HEK293 (cell line): ENCODE data around the gene FAM167B.

ENCODE experiments used
- CTCF ChIP-seq: fragments of 450-650 bp; formaldehyde crosslinking; IDR thresholded peaks from 2 replicates; pipeline ENCODE4 v1.5.1; 2016; ENCODE audit warnings: missing biosample characterization, missing genetic modification characterization
- GLI2 ChIP-seq: fragments of 450-650 bp; formaldehyde crosslinking; IDR thresholded peaks from 2 replicates; pipeline ENCODE4; 2017; ENCODE audit warnings: missing biosample characterization, missing genetic modification characterization, low read depth, borderline replicate concordance
- YY1 ChIP-seq: fragments of 450-650 bp; formaldehyde crosslinking; IDR thresholded peaks from 2 replicates; pipeline ENCODE4 v1.5.1; 2018; ENCODE audit warnings: missing biosample characterization, missing genetic modification characterization
- ZNF175 ChIP-seq: fragments of 450-650 bp; formaldehyde crosslinking; IDR thresholded peaks from 2 replicates; pipeline ENCODE4 v1.5.1; 2016; ENCODE audit warnings: missing biosample characterization, missing genetic modification characterization
- ZNF354C ChIP-seq: fragments of 450-650 bp; formaldehyde crosslinking; IDR thresholded peaks from 2 replicates; pipeline ENCODE4 v1.5.1; 2016; ENCODE audit warnings: missing biosample characterization, missing genetic modification characterization, low read depth, borderline replicate concordance
- ZNF777 ChIP-seq: fragments of 450-650 bp; formaldehyde crosslinking; IDR thresholded peaks from 2 replicates; pipeline ENCODE4 v1.5.1; 2017; ENCODE audit warnings: missing biosample characterization, missing genetic modification characterization, borderline replicate concordance
- TF ChIP-seq, protein P1 (sequence below): fragments of 450-650 bp; formaldehyde crosslinking; IDR thresholded peaks from 2 replicates; pipeline ENCODE4 v1.5.1; 2016; ENCODE audit warnings: missing biosample characterization, missing genetic modification characterization
- TF ChIP-seq, protein P2 (sequence below): fragments of 450-650 bp; formaldehyde crosslinking; IDR thresholded peaks from 2 replicates; pipeline ENCODE4 v1.5.1; 2016; ENCODE audit warnings: missing biosample characterization, missing genetic modification characterization

DNA sequence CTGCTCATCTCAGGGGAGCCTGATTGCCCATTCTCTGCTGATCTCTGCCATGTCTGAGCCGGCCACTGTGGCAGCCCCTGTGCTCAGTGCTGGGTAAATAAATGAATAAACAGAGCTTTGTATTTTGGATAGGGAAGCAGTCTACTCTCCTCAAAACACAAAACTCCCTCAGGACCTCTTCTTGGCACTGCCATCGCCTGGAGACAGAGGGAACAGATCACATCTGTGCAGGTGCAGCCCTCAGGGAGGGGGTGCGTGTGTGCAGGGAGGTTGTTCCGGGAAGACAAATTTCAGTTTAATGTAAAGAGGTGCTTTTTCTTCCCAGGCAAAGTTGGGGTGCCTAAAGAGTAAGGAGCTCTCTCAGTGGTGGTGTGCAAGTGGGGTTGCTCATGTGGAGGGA lies 7.7 kb upstream of the FAM167B start:
- no peak for TF ChIP-seq ZNF354C
- TF ChIP-seq, protein P1, sequence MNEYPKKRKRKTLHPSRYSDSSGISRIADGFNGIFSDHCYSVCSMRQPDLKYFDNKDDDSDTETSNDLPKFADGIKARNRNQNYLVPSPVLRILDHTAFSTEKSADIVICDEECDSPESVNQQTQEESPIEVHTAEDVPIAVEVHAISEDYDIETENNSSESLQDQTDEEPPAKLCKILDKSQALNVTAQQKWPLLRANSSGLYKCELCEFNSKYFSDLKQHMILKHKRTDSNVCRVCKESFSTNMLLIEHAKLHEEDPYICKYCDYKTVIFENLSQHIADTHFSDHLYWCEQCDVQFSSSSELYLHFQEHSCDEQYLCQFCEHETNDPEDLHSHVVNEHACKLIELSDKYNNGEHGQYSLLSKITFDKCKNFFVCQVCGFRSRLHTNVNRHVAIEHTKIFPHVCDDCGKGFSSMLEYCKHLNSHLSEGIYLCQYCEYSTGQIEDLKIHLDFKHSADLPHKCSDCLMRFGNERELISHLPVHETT (tag by site-specific recombination) = no peak
- TF ChIP-seq, protein P2, sequence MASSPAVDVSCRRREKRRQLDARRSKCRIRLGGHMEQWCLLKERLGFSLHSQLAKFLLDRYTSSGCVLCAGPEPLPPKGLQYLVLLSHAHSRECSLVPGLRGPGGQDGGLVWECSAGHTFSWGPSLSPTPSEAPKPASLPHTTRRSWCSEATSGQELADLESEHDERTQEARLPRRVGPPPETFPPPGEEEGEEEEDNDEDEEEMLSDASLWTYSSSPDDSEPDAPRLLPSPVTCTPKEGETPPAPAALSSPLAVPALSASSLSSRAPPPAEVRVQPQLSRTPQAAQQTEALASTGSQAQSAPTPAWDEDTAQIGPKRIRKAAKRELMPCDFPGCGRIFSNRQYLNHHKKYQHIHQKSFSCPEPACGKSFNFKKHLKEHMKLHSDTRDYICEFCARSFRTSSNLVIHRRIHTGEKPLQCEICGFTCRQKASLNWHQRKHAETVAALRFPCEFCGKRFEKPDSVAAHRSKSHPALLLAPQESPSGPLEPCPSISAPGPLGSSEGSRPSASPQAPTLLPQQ (tag by site-specific recombination) = no peak
- no peak for TF ChIP-seq ZNF777 (tag by site-specific recombination)
- TF ChIP-seq CTCF (tag by site-specific recombination) = no peak
- TF ChIP-seq ZNF175 (tag by site-specific recombination) = no peak
- TF ChIP-seq YY1 (tag by site-specific recombination) = no peak
- no peak for TF ChIP-seq GLI2
